HepG2 (cell line): ENCODE results near the gene ARAP3. TPM values are rescaled to one million over a fixed set of nuclear protein-coding genes. Genes with fewer than 3 reads are reported as not detected.

Source experiments
- CEBPZ ChIP-seq: IDR thresholded peaks from 2 replicates; pipeline ENCODE4 v1.6.1; 2012; ENCODE audit warnings: low read length, improper control_type of control experiment
- KDM6A ChIP-seq: IDR thresholded peaks from 2 replicates; pipeline ENCODE4 v1.6.1; 2016; ENCODE audit warnings: low read depth
- KIAA2018 ChIP-seq: sonication (generic); formaldehyde crosslinking; IDR thresholded peaks from 2 replicates; pipeline ENCODE4 v1.5.0; 2020; ENCODE audit warnings: mild to moderate bottlenecking, missing genetic modification reagents, borderline replicate concordance
- LBX2 ChIP-seq: sonication (generic); formaldehyde crosslinking; IDR thresholded peaks from 2 replicates; pipeline ENCODE4 v1.5.0; 2020; ENCODE audit warnings: missing genetic modification reagents, mild to moderate bottlenecking, borderline replicate concordance
- REPIN1 ChIP-seq: sonication (generic); formaldehyde crosslinking; IDR thresholded peaks from 2 replicates; pipeline ENCODE4 v1.8.0; 2022; ENCODE audit warnings: missing genetic modification reagents, low read depth, mild to moderate bottlenecking, borderline replicate concordance
- TEAD2 ChIP-seq: sonication (generic); formaldehyde crosslinking; IDR thresholded peaks from 2 replicates; pipeline ENCODE4 v1.9.0; 2021; ENCODE audit warnings: missing genetic modification reagents
- THAP7 ChIP-seq: sonication (generic); formaldehyde crosslinking; IDR thresholded peaks from 2 replicates; pipeline ENCODE4 v1.8.1; 2023; ENCODE audit warnings: mild to moderate bottlenecking, missing genetic modification reagents
- ZNF143 ChIP-seq: sonication (generic); formaldehyde crosslinking; IDR thresholded peaks from 2 replicates; pipeline ENCODE4 v1.4.0; 2020; ENCODE audit warnings: missing genetic modification reagents
- ZNF281 ChIP-seq: sonication (generic); formaldehyde crosslinking; IDR thresholded peaks from 2 replicates; pipeline ENCODE4 v1.4.0; 2020; ENCODE audit warnings: missing genetic modification reagents, borderline replicate concordance
- ZNF3 ChIP-seq: IDR thresholded peaks from 2 replicates; pipeline ENCODE4 v1.7.0; 2017; ENCODE audit warnings: inconsistent platforms
- ZNF776 ChIP-seq: sonication (generic); formaldehyde crosslinking; IDR thresholded peaks from 2 replicates; pipeline ENCODE4 v1.4.0; 2020; ENCODE audit warnings: mild to moderate bottlenecking, missing genetic modification reagents
- polyA plus RNA-seq, 8 experiments: library from polyadenylated mRNA; depleted of rRNA in 3 of 8; stranded (reverse) in 7 of 8; unstranded in 1 of 8; fragments of >200 nt; fragmentation: Illumina TruSeq in 4 of 8; extraction: Trizol in 4 of 8; gene quantifications; 2 replicates each; pipeline versions ENCODE4 v1.2.1 to v1.2.3, GENCODE V29; 2011 to 2016; ENCODE audit warnings: low read depth in 4 of 8, missing spikeins in 1 of 8, mixed read lengths in 1 of 8; ENCODE audit not compliant: insufficient read depth in 1 of 8
- total RNA-seq, 5 experiments: library from RNA; depleted of rRNA; stranded (reverse); fragments of >200 nt; fragmentation: Illumina TruSeq; extraction: Trizol; gene quantifications; 2 replicates each; pipeline ENCODE4 v1.2.3, GENCODE V29; 2016; ENCODE audit warnings: low read depth in 1 of 5

ARAP3 gene
- total and polyA plus RNA-seq, 2 of the 13 experiments (the other 11 are each of a cell fraction or from before 2014, with no cell fraction given), result 0.25 TPM; not detected in 1

GRCh38 chr5:141618804-141619554 lies 63.1 kb downstream of the ARAP3 start, which contains the start of gene DIAPH1 (continued):
- TF ChIP-seq ZNF281 (CRISPR knock-in tag) (peak; percentile 83; the same call in 1 of the 2 replicates), REPIN1 (CRISPR knock-in tag) (peak; percentile 88; the same call in 1 of the 2 replicates), ZNF776 (CRISPR knock-in tag) (no peak), CEBPZ (no peak), KIAA2018 (CRISPR knock-in tag) (peak; percentile 68; the same call in 1 of the 2 replicates), ZNF143 (CRISPR knock-in tag) (no peak), LBX2 (CRISPR knock-in tag) (0 out of 2 replicates have a peak, but pooled peaks have one; percentile 40), THAP7 (CRISPR knock-in tag) (no peak; the same call in 1 of the 2 replicates), ZNF3 (CRISPR knock-in tag) (no peak), TEAD2 (no peak), KDM6A (CRISPR knock-in tag) (no peak)
